ENCODE measurements around the gene MED26.

DNA sequence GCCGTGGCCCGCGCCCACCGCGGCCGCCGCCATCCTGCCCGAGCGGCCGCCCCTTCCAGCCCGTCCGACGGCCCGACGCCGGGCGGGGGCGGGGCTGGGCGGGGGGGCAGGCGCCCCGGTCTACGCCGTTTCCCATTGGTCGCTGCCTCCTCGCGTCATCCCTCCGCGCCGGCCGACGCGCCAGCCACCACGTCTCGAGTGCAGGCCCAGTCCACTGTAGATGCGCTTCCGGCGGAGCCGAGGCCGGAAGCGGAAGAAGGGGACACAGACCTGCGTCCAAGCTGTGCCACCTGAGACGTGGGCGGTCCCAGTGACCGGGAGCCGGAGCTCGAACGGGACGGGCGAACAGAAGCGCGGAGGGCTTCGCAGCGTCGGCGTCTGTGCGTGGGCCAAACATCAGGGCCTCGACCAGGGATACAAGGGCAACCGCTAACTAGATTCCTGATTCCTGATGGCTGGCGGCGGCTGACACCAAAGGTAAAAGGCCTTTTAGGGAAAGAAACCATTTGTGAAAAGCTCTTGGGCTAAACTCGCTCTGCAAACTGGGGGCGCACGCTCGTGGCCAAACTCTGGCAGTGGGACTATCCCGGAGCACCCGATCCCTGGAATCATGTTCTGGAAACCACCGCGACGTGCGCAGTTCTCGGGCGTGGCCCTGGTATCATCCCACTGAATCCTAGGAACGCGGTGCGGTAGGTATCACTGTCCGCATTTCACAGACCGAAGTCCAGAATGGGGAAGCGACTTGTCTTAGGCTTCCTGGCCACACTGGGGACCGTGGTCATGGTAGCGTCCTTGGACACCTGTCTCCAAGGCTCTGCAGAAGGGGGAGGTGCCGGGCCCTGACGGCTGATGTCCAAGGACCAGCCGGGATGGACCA is 55.4 kb downstream of the MED26 start, which contains the start of gene SLC35E1:
- TF ChIP-seq, protein P1, sequence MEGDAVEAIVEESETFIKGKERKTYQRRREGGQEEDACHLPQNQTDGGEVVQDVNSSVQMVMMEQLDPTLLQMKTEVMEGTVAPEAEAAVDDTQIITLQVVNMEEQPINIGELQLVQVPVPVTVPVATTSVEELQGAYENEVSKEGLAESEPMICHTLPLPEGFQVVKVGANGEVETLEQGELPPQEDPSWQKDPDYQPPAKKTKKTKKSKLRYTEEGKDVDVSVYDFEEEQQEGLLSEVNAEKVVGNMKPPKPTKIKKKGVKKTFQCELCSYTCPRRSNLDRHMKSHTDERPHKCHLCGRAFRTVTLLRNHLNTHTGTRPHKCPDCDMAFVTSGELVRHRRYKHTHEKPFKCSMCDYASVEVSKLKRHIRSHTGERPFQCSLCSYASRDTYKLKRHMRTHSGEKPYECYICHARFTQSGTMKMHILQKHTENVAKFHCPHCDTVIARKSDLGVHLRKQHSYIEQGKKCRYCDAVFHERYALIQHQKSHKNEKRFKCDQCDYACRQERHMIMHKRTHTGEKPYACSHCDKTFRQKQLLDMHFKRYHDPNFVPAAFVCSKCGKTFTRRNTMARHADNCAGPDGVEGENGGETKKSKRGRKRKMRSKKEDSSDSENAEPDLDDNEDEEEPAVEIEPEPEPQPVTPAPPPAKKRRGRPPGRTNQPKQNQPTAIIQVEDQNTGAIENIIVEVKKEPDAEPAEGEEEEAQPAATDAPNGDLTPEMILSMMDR (IDR thresholded peaks at IDR 0.05) = peak in 1 of 6 experiments; percentile 3
- TF ChIP-seq POLR2A (IDR thresholded peaks at IDR 0.05) = peak; percentile 73 to 83
